Measurements from ENCODE around the gene LSS. TPM values are rescaled to one million over a fixed set of nuclear protein-coding genes. Genes with fewer than 3 reads are reported as not detected.

The LSS gene
- total and polyA plus RNA-seq, 10 of the 15 experiments (the other 5 are each of a cell fraction or from before 2014, with no cell fraction given), result 2.9 to 82.4 (median 27.5) TPM

- no peak for TF ChIP-seq ASH2L (IDR thresholded peaks at IDR 0.05; ENCODE audit: borderline replicate concordance, low read depth)
- TF ChIP-seq SMARCA5 (IDR thresholded peaks at IDR 0.05), result no peak
- no peak for TF ChIP-seq ZNF622 (IDR thresholded peaks at IDR 0.05)
- TF ChIP-seq BACH1 (IDR thresholded peaks at IDR 0.05; ENCODE audit: borderline replicate concordance), result no peak
- no peak for TF ChIP-seq RB1 (IDR thresholded peaks at IDR 0.05; ENCODE audit: borderline replicate concordance)
- no peak for TF ChIP-seq ETV6 (conservative IDR thresholded peaks at IDR 0.05 in 1 of 2, IDR thresholded peaks at IDR 0.05 in 1 of 2; ENCODE audit: borderline replicate concordance in 1 of 2, low read depth in 1 of 2)
Measured at GRCh38 chr21:46168238-46168637, 60.3 kb downstream of the LSS start (continued).

- no peaks in the 10 kb centered on the region for H3K36me3 ChIP-seq (ENCODE audit: control insufficient read depth in 2 of 2, insufficient read depth in 2 of 2, low read length in 1 of 2)
- no peaks in the 10 kb centered on the region for H3K4me1 ChIP-seq (ENCODE audit: control insufficient read depth, insufficient read depth, low read length)
- H3K79me2 ChIP-seq (ENCODE audit: control insufficient read depth, insufficient read depth, low read length), result no peaks in the 10 kb centered on the region
- H3K4me3 ChIP-seq, result no peak overlapping the region
- no peak for ATAC-seq
- FAIRE-seq, result no peak
- ChIA-PET SMC1A (ENCODE audit: uncharacterized antibody, unreplicated experiment) (no interaction called here), CTCF (no interaction called here), POLR2A (no interaction called here), RAD21 (ENCODE audit: unreplicated experiment) (no interaction called here)
- intact Hi-C loops (cut with micrococcal nuclease; ENCODE audit: unreplicated experiment), result no loop called here
- no peak overlapping the region for H2AFZ ChIP-seq (ENCODE audit: control insufficient read depth, low read depth, low read length)
- DNase-seq (ENCODE audit: low read depth, low spot score), result no peak
- H3K9me3 ChIP-seq (replicated peaks; ENCODE audit: control insufficient read depth, insufficient read depth, low read length), result no peaks in the 10 kb centered on the region; the same call in 2 of the 3 replicates
- no peak overlapping the region for H3K27ac ChIP-seq (ENCODE audit: control insufficient read depth, insufficient read depth)
- no TSS peak for BruUV-seq (replicated peaks)
- TF ChIP-seq POU2F2 (IDR thresholded peaks at IDR 0.05; ENCODE audit: borderline replicate concordance, low read depth, low read length), result no peak
- H3K4me2 ChIP-seq (ENCODE audit: control insufficient read depth, insufficient read depth), result no peak overlapping the region
- H3K27me3 ChIP-seq (replicated peaks in 1 of 2; ENCODE audit: control insufficient read depth in 2 of 2, insufficient read depth in 2 of 2, low read length in 1 of 2), result no peaks in the 10 kb centered on the region
- H4K20me1 ChIP-seq (ENCODE audit: control insufficient read depth, insufficient read depth), result no peaks in the 10 kb centered on the region
- in situ Hi-C loops (cut with MboI), result no loop called here
- H3K9ac ChIP-seq (ENCODE audit: control insufficient read depth, insufficient read depth, low read length), result no peak overlapping the region
Measured at GRCh38 chr21:46165098-46165497, 63.5 kb downstream of the LSS start.

GRCh38 chr21:46163380-46163779 is 65.2 kb downstream of the LSS start:
- H3K9me3 ChIP-seq (replicated peaks; ENCODE audit: control insufficient read depth, insufficient read depth, low read length), result no peaks in the 10 kb centered on the region; the same call in 2 of the 3 replicates
- H3K27ac ChIP-seq (ENCODE audit: control insufficient read depth, insufficient read depth), result no peak overlapping the region
- intact Hi-C loops (cut with micrococcal nuclease; ENCODE audit: unreplicated experiment) (no loop called here), in situ Hi-C loops (cut with MboI) (no loop called here)
- no TSS peak for BruUV-seq (replicated peaks)
- H3K36me3 ChIP-seq (ENCODE audit: control insufficient read depth in 2 of 2, insufficient read depth in 2 of 2, low read length in 1 of 2), result no peaks in the 10 kb centered on the region
- H3K4me1 ChIP-seq (ENCODE audit: control insufficient read depth, insufficient read depth, low read length), result no peaks in the 10 kb centered on the region
- WGBS (ENCODE audit: insufficient coverage, insufficient replicate concordance, low lambda C conversion rate, missing lambda C conversion rate), result 86% methylated on average over 4 of the region's 4 CpGs
- no peak for DNase-seq (ENCODE audit: low read depth, low spot score)
- ChIA-PET CTCF (interaction anchor here (1.6 kb wide), 1 partner anchor 10 kb away, joined by 4 read pairs; no protein-coding TSS in a partner anchor), SMC1A (ENCODE audit: uncharacterized antibody, unreplicated experiment) (no interaction called here), POLR2A (no interaction called here), RAD21 (ENCODE audit: unreplicated experiment) (no interaction called here)
- no peaks in the 10 kb centered on the region for H3K79me2 ChIP-seq (ENCODE audit: control insufficient read depth, insufficient read depth, low read length)
- H3K9ac ChIP-seq (ENCODE audit: control insufficient read depth, insufficient read depth, low read length), result no peak overlapping the region
- no peak overlapping the region for H3K4me2 ChIP-seq (ENCODE audit: control insufficient read depth, insufficient read depth)
- H3K27me3 ChIP-seq (replicated peaks in 1 of 2; ENCODE audit: control insufficient read depth in 2 of 2, insufficient read depth in 2 of 2, low read length in 1 of 2), result no peaks in the 10 kb centered on the region
- no peaks in the 10 kb centered on the region for H4K20me1 ChIP-seq (ENCODE audit: control insufficient read depth, insufficient read depth)
- FAIRE-seq, result no peak
- H3K4me3 ChIP-seq, result no peak overlapping the region
- ATAC-seq, result no peak
- no peak overlapping the region for H2AFZ ChIP-seq (ENCODE audit: control insufficient read depth, low read depth, low read length)
- TF ChIP-seq JUND (IDR thresholded peaks at IDR 0.05; ENCODE audit: low read depth, low read length) (no peak), NKRF (conservative IDR thresholded peaks at IDR 0.05) (no peak), CTCF (IDR thresholded peaks at IDR 0.05 in 2 of 3, conservative IDR thresholded peaks at IDR 0.05 in 1 of 3; ENCODE audit: control insufficient read depth in 2 of 3, extremely low read depth in 1 of 3, insufficient read depth in 1 of 3, low read depth in 3 of 3, low read length in 3 of 3) (no peak), TBL1XR1 (IDR thresholded peaks at IDR 0.05; ENCODE audit: low read depth, low read length) (no peak), ESRRA (IDR thresholded peaks at IDR 0.05; ENCODE audit: low read length) (no peak)

Measured in GM12878 (cell line).